H1 (cell line): ENCODE data around the gene RSAD1. TPM values are rescaled to one million over a fixed set of nuclear protein-coding genes. Genes with fewer than 3 reads are reported as not detected.
A peak's percentile ranks its signal among the peaks of the same experiment; 100 is the strongest.

ENCODE experiments used
- CEBPB ChIP-seq: IDR thresholded peaks from 2 replicates; pipeline ENCODE4 v1.6.1; 2012; ENCODE audit warnings: low read depth, low read length
- CHD7 ChIP-seq: fragments of 300-600 bp; sonication (generic); IDR thresholded peaks from 2 replicates; pipeline ENCODE4 v1.7.1; 2012; ENCODE audit warnings: low read length, moderate library complexity, mild to moderate bottlenecking, inconsistent platforms; ENCODE audit not compliant: insufficient replicate concordance
- CREB1 ChIP-seq: IDR thresholded peaks from 2 replicates; pipeline ENCODE4 v1.6.1; 2012; ENCODE audit warnings: inconsistent platforms
- CTBP2 ChIP-seq: IDR thresholded peaks from 2 replicates; pipeline ENCODE4 v1.7.0; 2011; ENCODE audit warnings: borderline replicate concordance, mild to moderate bottlenecking, moderate library complexity, mixed read lengths, low read length; ENCODE audit not compliant: insufficient read depth, insufficient read length
- FOSL1 ChIP-seq: IDR thresholded peaks from 2 replicates; pipeline ENCODE4 v1.6.1; 2011; ENCODE audit warnings: mild to moderate bottlenecking, low read depth, low read length, moderate library complexity; ENCODE audit not compliant: insufficient read depth
- RAD21 ChIP-seq, 2 experiments: IDR thresholded peaks in 1 of 2; conservative IDR thresholded peaks in 1 of 2; 2 replicates each; pipeline ENCODE4 v1.6.1; 2011; ENCODE audit warnings: low read depth in 2 of 2, low read length in 2 of 2, improper control_type of control experiment in 1 of 2, inconsistent platforms in 1 of 2, mild to moderate bottlenecking in 1 of 2, moderate library complexity in 1 of 2
- SAP30 ChIP-seq: fragments of 300-600 bp; sonication (generic); IDR thresholded peaks from 2 replicates; pipeline ENCODE4 v1.7.1; 2012; ENCODE audit warnings: low read length, moderate library complexity, mild to moderate bottlenecking, inconsistent platforms; ENCODE audit not compliant: insufficient read depth, insufficient replicate concordance
- SP2 ChIP-seq: IDR thresholded peaks from 2 replicates; pipeline ENCODE4 v1.6.1; 2012; ENCODE audit warnings: mild to moderate bottlenecking, low read length, inconsistent platforms
- SP4 ChIP-seq: IDR thresholded peaks from 2 replicates; pipeline ENCODE4 v1.6.1; 2012; ENCODE audit warnings: low read length, inconsistent platforms
- YY1 ChIP-seq: IDR thresholded peaks from 2 replicates; pipeline ENCODE4 v1.6.1; 2011; ENCODE audit warnings: low read depth, mild to moderate bottlenecking, low read length
- polyA plus RNA-seq, 7 experiments: library from polyadenylated mRNA; depleted of rRNA in 3 of 7; stranded (reverse) in 5 of 7; unstranded in 2 of 7; fragments of >200 nt in 5 of 7; fragments of 200-250 nt in 2 of 7; gene quantifications; 1 replicate in 5 of 7; 2 replicates in 1 of 7; 4 replicates in 1 of 7; pipeline versions ENCODE4 v1.2.1 to v1.2.3, GENCODE V29; 2011 to 2013; ENCODE audit warnings: missing spikeins in 2 of 7, mixed read lengths in 2 of 7
- total RNA-seq: library from RNA; stranded (reverse); fragmentation: NEBNext Ultra II Directional; extraction: Animal tissue kit (Norgen Biotek cat#: 25700); gene quantifications from 2 replicates; pipeline ENCODE4 v1.2.1, GENCODE V29; 2021

RSAD1 gene
- total and polyA plus RNA-seq, 2 of the 8 experiments (the other 6 are each of a cell fraction or from before 2014, with no cell fraction given): 17.9 to 33.5 TPM

GRCh38 chr17:50534222-50534978 lies 55.7 kb downstream of the RSAD1 start (continued):
- TF ChIP-seq CHD7 (no peak), YY1 (no peak), CTBP2 (no peak), CREB1 (no peak), SAP30 (no peak), SP4 (no peak), RAD21 (IDR thresholded peaks at IDR 0.05 in 1 of 2, conservative IDR thresholded peaks at IDR 0.05 in 1 of 2; ENCODE audit: low read depth in 2 of 2, low read length in 2 of 2) (peak; percentile 10 to 25; a peak in 1 of 4 replicates), FOSL1 (no peak), SP2 (no peak), CEBPB (no peak)
